HG02763 (cell line): ENCODE results near the gene PPP1R15B.

Source experiments
- ATAC-seq: cut with Tn5 transposase; IDR thresholded peaks from one replicate; pipeline ENCODE4 v1.9.1; 2021; ENCODE audit warnings: mild to moderate bottlenecking, moderate library complexity; ENCODE audit not compliant: unreplicated experiment

PPP1R15B gene

DNA sequence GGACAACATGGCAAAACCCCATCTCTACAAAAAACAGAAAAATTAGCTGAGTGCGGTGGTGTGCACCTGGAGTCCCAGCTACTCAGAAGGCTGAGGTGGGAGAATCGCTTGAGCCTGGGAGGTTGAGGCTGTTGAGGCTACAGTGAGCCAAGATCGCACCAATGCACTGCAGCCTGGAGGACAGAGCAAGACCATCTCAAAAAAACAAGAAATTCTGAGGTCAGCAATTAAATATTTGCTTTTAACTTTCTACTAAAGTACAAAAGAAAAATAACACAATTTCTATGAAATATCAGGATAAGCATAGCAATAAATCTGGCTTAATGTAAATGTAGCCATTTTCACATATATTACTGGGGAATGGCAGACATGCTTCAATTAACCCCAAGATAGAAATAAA, 9.9 kb downstream of the PPP1R15B start:
- ATAC-seq: no peak

DNA sequence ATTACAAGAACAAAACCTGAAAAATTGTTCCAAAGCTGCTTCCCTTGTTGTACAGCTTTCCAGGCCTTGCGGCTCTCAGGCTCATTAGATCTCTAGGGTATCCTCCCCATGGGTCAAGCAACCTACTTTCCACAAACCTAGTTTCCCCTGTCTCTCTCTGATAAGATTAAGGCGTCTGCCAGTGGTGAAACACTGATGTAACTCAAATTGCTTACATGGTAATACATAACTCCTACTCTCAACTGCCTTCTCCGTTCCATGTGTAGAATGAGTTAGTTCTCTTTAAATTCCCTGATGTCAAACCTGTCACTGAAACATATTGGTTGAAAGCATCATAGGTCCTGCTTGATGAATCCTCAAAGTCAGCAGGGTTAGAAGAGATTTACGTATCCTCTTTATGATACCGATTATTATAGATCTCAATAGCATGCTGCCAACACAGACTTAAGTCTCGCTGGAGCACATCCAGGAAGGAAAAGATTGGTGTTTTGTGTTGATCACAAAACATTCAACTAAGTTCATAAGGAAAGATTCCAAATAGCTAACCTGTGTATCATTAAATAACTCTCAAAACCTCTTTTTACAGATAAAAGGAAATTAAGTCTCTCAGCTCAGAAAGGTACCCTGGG, 10.6 kb downstream of the PPP1R15B start:
- ATAC-seq: no peak

DNA sequence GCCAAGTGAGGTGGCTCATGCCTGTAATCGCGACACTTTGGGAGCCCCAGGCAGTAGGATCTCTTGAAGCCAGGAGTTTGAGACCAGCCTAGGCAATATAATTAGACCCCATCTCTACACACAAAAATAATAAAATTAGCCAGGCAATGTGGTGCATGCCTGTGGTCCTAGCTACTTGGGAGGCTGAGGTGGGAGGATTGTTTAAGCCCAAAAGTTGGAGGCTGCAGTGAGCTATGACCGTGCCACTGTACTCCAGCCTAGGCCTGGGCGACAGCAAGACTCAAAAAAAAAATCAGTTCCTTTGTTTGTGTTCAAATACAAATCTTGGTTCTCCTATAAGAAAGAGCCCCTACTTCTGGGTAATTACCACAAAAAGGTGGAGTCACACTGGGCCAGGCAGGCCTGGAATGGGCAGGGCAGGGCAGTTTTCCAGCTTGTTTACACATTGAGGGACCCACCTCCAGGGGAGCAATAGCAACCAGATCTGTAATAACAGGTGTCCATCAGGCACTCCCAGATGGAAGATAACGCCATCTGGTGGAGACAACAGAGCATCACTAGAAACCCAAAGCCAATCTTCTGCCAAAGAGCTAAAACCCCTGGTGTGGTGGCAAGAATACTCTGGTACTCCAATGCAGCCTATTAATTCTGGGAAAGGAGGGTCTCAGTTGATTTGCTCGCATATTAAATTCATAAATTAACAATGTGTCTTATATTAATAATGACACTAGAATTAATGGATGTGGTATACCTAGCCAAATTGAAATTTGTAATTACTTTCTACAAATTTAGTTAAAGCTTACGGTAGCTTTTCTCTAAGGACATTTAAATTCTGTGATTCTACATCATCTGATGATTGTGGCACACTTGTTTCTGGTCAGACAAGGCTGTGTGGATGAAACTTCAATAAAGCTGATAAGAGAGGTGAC, 13.2 kb downstream of the PPP1R15B start:
- ATAC-seq: peak; percentile 45

DNA sequence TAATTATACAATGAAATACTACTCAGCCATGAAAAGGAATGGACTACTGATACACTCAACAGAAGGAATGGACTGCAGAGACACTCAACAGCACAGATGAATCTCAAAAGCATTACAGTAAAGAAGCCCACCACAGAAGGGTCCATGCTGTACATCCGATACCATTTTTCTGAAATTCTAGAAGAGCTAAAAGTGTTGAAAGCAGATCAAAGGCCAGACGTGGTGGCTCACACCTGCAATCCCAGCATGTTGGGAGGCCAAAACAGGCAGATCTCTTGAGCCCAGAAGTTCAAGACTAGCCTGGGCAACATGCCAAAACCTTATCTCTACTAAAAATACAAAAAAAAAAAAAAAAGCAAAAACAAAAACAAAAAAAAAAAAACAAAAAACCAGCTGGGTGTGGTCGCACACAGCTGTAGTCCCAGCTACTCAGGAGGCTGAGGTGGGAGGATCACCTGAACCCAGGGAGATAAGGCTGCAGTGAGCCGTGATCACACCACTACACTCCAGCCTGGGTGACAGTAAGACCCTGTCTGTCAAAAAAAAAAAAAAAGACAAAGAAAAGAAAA, 15.5 kb downstream of the PPP1R15B start:
- ATAC-seq: no peak

DNA sequence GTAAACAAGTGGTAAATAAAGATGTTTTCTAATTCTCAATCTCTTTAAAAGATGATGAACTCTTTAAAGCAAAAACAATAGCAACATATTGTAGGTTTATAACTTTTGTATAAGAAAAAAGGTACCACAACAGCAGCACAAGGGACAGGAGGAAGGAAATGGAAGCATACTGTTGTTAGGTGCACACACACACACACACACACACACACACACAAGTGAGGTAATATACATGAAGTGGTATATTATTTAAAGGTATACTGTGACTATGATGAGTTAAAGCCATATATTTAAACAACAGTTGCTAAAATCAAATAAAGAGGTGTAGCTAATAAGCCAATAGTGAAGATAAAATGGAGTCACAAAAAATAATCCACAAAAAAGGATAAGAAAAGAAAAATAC, 20.0 kb downstream of the PPP1R15B start:
- ATAC-seq: no peak

DNA sequence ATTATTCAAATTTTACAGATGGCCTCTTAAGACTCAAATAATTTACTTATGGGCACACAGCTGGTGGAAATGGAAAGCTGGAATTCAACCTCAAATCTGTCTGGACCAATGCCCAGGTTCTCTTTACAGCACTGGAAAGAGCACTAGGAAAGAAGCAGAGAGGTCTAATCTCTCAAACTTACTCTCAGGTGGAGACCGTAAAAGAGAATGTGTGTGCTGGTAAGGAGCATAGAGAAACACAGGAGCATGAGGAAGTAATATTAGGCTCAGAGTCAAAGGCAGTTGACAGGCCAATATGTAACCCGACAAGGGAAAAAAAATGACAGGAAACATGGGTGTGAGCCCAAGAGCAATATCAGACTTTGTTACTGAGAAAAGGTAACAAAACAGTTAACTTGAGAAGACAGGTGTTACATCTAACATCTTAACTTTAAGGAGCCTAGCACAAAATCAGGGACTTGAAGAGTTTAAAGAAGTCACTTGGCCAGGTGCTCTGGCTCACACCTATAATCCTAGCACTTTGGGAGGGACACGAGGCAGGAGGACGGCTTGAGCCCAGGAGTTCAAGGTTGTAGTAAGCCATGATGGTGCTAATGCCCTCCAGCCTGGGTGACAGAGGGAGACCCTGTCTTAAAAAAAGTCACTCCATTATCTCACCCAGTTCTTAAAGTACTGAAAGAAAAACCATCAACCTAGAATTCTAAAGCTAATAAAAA, 20.7 kb downstream of the PPP1R15B start:
- ATAC-seq: no peak

DNA sequence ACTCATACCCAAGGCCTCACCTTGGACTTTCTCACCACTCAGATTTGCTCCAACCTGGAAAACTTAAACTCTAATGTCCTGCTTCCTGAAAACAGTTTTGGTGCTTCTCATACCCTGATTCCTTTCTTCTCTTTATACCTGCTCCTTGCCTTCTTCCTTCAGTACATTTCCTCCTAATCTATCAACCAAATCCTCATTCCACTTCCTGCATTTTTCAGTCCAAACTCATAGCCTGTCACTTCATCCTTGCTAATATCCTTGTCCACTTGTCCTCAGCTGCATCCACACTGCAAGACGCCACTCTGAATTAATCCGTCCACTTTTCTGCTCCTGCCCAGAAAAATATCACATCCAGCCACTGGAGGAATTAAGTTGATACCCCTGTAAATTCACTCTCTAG, 25.9 kb downstream of the PPP1R15B start:
- no peak for ATAC-seq

DNA sequence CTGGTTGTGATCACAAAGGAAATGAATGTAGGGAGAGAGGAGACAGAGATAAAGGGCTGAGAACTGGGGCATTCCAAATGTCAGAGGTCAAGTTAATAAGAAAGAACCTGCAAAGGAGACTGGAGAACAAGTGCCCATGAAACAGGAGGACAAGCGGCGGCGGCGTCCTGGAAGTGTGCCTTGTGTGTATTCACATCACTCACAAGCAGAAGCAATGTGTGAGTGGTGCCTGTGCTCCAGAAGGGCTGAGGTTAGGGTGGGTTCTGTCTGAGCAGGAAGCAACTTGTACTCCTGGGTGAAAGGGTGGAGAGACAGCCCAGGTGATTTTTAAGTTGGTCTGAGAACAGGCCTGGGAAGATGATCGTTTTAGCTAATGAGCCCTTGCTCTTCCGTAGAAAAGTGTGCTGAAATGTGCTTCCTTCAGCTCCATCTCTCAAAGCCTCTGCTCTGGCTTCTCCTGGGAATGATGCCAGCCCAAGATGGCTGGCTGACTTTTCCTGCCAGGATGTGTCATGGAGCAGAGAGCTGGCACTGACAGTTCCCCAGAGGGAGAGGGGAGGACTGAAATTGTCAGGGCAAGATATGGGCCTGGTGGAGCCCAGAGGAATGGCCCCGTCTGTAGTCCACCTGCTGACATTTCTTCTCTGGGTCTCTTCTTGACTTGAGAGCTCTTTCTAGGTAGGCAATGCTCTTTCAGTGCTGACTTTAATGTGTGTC, 26.8 kb downstream of the PPP1R15B start:
- no peak for ATAC-seq

DNA sequence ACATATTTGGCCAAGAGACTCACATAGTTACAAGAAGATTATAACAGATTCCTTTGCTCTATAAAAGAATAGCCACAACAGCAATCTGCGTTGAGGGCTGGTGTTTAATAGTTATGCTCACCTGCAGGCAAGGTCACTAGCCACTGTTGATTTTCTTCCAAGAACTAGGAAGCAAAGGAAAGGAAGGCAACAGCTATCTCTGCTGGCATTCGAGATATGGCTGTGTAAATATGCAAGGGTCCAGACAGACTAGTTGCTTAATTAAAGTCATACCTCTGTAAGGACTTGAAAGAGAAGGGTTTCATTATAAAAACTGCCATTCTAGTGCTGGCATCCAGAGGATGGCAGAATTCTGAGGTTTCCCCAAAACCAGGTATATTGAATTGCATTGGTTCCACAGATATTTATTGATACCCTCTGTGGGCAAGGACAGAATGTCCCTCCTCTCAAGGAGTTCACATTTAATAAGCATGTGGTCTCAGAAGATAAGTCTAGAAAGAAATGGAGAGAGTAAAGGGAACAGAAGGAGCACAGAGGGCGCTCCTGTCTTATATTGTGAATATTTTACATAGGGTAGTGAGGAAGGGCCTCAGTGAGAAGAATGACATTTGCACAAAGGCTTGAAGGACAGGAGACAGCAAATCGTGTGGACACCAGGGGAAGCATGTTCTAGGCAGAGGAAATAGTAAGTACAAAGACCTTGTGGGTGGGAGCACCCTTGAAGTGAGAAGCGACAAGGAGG, 28.3 kb downstream of the PPP1R15B start:
- ATAC-seq: no peak

DNA sequence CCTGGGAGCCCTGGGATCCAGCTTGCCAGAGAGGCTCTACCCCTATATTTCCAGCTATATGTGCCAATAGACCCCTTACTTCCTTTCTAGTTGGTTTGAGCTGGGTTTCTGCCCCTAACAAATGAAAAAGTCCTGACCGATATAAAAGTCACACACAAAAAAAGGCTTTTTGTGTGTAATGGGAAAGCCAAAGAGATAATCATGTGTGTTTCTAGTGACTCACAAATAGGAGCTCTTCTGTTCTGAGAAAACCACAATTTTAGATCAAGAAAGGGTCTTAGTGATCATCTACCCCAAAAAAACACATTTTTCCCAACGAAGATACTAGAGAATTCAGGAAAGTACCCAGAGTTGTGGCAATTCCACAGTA, 28.9 kb downstream of the PPP1R15B start:
- no peak for ATAC-seq

DNA sequence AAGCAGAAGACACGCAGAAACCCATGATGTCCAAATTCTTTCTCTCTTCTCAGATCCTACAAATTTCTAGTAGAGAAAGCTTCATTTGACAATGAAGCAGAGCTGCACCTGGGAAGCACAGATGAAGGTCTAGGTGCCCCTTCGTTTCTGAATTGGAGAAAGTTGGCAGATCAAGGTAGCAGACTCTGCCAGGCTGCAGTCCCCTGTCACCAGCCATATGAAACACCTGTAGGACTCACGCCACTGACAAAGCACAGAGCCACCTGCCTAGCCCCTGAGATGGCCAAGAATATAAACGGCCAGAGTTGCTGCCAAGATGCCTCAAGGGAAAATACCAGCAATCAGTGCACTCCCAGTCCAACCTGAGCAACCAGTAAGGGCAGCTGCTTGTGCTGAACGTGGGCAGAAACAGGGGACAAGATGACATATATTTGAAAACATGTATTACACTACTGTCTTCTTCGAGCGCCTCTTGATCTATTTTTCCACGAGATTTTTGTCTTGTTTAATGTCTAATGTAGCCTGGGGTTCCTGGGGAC, 31.3 kb downstream of the PPP1R15B start:
- ATAC-seq: no peak

DNA sequence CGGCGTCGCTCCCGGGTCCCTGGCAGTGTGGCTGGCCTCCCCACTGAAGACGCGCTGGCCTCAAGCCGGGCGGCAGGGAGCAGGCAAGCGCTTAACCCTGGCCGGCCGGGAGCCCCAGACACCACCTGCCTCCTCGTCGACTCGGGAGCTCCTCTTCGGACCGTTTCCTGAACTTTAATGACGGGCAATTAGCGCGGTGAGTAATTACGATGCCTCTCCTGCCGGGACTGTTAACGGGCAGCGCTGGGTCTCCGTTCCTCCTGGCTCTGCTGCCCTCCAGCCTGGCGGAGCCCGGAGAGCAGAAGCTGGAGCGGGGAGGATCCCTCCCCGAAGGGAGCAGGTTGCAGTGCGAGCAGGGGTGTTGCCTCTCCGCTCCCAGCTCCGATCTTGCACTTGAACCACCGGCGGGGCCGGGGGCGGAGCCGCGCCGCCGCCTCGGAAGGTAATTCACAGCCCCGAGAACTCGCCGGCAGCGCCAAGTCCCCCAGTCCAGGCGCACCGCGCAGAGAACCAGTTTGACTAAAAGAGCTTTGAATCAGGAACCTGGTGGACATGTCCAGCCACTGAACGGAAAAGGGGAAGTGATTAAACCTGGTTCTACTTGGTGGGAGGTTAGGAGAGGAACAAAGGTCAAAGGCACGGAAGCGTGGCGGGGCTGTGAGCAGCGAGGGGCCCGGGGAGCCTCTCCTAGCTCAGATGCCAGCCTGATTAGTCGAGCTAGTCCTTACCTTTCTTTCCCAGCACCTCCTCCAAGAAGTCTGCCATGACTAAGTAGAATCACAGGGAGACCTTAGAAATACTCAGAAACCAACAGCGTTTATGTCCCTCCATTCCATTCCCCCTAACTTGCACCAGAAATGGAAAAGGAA, 33.6 kb downstream of the PPP1R15B start:
- ATAC-seq: peak; percentile 46

DNA sequence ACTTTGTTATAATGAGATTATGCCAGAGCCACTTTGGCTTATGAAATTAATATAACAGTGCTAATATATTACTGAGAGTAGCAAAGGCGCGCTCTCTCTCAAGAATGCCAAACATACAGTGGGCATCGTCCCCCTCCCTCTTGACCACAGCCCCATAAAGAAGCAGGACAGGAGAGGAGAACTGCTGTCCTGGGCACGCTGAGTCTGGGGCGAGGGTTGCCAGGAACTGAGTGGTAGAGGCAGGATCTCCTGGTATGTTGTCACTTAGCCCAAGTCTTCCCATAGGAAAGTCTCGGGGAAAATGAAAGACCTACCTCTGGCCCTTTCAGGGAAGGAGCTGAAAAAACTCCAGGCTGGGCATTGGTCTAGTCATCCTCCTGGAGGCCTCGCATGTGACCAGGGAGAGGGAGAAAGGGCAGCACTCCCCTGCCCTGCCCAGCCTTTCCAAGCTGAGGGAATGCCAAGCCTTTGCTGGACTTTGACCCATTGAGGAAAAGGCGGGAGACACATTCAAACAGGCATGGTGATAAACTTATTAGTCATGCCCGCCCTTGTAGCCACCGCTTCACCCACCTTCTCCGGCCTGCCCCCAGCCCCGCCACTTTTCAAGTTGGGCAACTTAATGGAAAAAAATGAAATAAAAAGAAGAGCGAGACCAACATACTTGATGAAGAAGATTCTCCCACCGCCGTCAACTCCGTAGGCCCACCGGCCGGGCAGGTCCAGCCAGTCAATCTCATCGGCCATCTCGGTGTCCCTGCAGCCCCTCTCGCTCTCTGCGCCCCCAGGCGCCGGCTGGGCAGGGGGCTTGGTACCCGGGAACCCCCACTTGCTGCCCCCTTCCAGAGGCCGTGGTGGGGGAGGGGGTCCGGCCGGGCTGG, 34.5 kb downstream of the PPP1R15B start:
- no peak for ATAC-seq

DNA sequence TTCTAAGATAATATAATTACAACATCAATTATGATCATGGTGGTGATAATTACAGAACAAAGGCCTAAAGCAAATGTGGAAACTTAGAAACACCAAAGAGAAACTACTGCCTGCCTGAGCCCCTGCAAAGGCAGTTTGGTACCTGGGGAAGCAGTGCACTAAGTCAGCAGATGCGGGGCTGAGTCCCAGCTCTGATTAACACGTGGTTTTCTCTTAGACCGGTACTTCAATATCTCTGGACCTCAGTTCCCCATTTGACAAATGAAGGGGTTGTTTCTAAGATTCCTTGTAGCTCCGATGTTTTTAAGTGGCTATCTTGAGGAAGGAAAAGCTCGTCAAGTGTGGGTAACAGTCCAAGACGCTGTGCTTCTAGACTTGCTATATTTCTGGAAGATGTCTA, 35.2 kb downstream of the PPP1R15B start:
- ATAC-seq: no peak

DNA sequence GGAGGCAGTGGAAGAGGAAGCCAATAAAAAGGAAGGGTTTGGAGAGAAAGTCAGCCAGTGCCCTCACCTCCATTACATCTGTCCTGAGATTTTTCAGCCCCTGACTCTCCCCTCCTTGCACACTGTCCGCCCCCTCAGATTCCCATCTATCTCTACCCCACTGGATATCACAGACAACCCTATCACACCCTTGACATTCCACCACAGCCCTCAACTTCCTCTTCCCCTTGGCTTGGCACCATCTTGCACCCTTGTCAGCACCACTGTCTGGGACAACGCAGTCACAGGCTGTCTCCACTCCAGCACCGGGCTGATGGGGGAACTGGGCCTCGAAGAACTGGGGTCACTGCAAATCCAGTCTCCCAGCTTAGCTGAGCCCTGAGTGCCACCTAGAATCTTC, 37.7 kb downstream of the PPP1R15B start:
- no peak for ATAC-seq

DNA sequence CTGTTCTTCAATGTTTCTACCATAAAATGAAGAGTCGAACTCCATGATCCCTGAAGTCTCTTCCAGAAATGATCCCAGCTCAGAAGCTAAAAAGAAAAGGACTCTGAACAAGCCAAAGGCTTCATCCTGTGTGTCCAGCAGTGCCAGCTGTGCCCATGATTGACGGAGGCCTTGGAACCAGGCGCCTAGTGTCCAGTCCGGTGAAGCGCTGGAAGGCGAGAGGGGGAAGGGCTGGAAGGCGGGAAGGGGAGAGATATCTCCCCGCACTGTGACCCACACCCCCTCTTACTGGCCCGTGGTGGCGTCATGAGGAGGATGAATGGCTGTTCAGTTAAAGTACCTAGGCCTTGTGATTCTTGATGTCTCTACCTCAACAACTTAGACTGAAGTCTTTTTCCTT, 41.4 kb downstream of the PPP1R15B start:
- ATAC-seq: no peak

DNA sequence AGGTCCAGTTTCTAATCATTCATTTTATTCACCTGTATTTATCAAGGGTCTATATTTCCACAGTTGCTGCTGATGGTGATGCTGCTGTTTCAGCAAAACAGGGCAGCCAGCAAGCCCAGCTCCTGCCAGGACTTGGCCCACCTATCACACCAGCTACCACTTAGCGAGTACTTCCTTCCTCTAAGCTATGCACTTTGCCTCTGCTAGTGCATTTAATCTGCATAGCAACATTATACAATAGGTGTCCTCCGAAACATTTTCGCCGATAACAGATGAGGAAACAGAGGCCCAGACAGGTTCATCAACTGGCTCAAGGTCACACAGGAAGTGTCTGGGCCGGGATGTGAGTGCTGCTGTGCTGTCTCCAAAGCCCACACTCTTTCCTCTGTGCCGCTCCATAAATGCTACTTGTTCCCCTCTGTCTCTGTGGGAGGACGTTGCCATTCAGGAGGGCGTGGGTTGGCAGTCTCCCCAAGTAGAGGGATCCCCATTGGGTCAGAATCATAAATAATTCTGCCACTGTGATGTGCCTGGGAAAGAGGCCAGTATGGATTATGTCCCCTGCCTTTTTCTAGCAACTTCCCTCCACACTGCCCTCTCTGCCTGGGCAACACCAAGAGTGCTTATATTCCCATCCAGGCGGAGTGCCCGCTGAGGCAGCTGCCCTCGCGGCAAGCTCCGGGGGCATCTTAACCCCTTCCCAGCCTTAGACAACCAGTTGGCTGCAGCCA, 42.5 kb downstream of the PPP1R15B start:
- ATAC-seq: no peak
